Osteocyte (in vitro differentiated cells): ENCODE measurements around the gene ZNF749. TPM values are rescaled to one million over a fixed set of nuclear protein-coding genes. Genes with fewer than 3 reads are reported as not detected.

Experiments
- DNase-seq: peaks from one replicate; pipeline ENCODE4 v3.0.0; 2021; ENCODE audit warnings: mixed read lengths; ENCODE audit not compliant: unreplicated experiment; ENCODE audit errors: extremely low spot score
- H3K27ac Mint-ChIP-seq: one replicate; pipeline ENCODE4 v1.8.0; 2021; ENCODE audit warnings: mild to moderate bottlenecking, mixed read lengths; ENCODE audit not compliant: unreplicated experiment
- H3K27me3 Mint-ChIP-seq: one replicate; pipeline ENCODE4 v1.8.0; 2021; ENCODE audit warnings: mixed read lengths; ENCODE audit not compliant: unreplicated experiment
- H3K36me3 Mint-ChIP-seq: one replicate; pipeline ENCODE4 v1.8.0; 2021; ENCODE audit warnings: mixed read lengths; ENCODE audit not compliant: unreplicated experiment
- H3K4me1 Mint-ChIP-seq: one replicate; pipeline ENCODE4 v1.8.0; 2021; ENCODE audit warnings: mixed read lengths; ENCODE audit not compliant: unreplicated experiment
- H3K4me3 Mint-ChIP-seq: one replicate; pipeline ENCODE4 v1.8.0; 2021; ENCODE audit warnings: mild to moderate bottlenecking, moderate library complexity, mixed read lengths; ENCODE audit not compliant: unreplicated experiment
- H3K9me3 Mint-ChIP-seq: one replicate; pipeline ENCODE4 v1.8.0; 2021; ENCODE audit warnings: mixed read lengths; ENCODE audit not compliant: unreplicated experiment
- long read RNA-seq: library from polyadenylated mRNA; unstranded; transcript quantifications from one replicate; pipeline ENCODE4 v2.0.0, GENCODE V29; 2021
- total RNA-seq: library from RNA; stranded (reverse); gene quantifications from 2 replicates; pipeline ENCODE4 v1.2.1, GENCODE V29; 2021
- TF ChIP-seq, protein P1 (sequence below): fragments of 200-600 bp; sonication (generic); IDR thresholded peaks from 2 replicates; pipeline ENCODE4 v1.5.0; 2021; ENCODE audit warnings: antibody characterized with exemption, mild to moderate bottlenecking, moderate library complexity

Gene ZNF749
- 9.4 and 9.5 TPM in 2 replicates for total RNA-seq
- long read RNA-seq, partial matches to known transcripts = 1 of 9 reads
- long read RNA-seq, other reads (novel, unspliced or antisense) = 5 of 9 reads

DNA sequence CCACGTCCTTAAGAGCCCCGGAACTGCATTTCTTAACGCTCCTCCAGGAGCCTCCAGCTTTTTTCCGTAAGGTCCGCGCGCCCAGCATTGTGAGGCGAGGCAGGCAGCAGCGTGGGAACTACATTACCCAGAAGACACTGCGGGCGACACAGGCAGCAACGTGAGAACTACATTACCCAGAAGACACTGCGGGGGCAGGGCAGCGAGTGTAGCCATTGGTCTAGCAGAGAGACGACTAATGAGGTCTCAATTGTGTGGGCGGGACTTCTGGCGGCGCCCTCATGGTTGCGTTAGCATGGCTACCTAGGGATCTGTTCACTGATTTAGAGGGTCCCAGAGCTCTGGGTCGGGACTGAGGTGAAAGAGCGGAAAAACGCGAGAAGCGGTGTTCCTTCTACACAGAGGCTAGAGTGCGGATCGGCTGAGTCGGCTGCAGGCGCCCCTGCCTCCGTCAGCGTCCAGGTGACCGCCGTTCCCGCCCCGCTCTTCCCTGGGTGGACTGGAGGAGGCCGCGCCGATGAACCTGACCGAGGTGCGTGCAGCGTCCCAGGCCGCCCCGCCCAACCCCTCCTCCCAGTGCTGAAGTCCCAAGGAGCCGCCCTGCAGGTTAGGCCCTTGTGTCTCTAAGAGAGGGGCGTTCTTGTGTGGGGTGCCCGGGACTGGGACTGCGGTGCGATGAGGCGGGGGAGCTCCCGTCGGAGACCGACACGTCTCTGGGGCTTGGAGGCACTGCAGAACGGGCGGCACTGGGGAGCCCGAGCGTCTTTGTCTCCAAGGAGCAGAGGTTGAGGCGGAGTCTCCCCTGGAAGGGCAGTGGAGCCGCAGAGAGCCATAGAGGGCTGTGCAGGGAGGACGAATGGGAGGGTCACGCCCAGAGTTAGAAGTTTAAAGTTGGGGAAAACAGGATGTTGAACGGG lies at the start of gene ZNF749:
TSS of gene ZNF749 (plus strand) at position 264 of the 917 bp plus-strand sequence. CDS start at position 518, 254 bp downstream.
- peak; percentile 98 for DNase-seq
- H3K4me3 Mint-ChIP-seq = peak within 1 kb of the TSS; percentile 96
- TF ChIP-seq, protein P1, sequence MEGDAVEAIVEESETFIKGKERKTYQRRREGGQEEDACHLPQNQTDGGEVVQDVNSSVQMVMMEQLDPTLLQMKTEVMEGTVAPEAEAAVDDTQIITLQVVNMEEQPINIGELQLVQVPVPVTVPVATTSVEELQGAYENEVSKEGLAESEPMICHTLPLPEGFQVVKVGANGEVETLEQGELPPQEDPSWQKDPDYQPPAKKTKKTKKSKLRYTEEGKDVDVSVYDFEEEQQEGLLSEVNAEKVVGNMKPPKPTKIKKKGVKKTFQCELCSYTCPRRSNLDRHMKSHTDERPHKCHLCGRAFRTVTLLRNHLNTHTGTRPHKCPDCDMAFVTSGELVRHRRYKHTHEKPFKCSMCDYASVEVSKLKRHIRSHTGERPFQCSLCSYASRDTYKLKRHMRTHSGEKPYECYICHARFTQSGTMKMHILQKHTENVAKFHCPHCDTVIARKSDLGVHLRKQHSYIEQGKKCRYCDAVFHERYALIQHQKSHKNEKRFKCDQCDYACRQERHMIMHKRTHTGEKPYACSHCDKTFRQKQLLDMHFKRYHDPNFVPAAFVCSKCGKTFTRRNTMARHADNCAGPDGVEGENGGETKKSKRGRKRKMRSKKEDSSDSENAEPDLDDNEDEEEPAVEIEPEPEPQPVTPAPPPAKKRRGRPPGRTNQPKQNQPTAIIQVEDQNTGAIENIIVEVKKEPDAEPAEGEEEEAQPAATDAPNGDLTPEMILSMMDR = no peak
- H3K27me3 Mint-ChIP-seq = no peaks in the 10 kb centered on the region
- peaks cover 13% of the 10 kb centered on the region for H3K9me3 Mint-ChIP-seq
- peaks cover 26% of the 10 kb centered on the region for H3K36me3 Mint-ChIP-seq
- H3K27ac Mint-ChIP-seq = peak within 1 kb of the TSS; percentile 79
- H3K4me1 Mint-ChIP-seq = peaks cover 20% of the 10 kb centered on the region

DNA sequence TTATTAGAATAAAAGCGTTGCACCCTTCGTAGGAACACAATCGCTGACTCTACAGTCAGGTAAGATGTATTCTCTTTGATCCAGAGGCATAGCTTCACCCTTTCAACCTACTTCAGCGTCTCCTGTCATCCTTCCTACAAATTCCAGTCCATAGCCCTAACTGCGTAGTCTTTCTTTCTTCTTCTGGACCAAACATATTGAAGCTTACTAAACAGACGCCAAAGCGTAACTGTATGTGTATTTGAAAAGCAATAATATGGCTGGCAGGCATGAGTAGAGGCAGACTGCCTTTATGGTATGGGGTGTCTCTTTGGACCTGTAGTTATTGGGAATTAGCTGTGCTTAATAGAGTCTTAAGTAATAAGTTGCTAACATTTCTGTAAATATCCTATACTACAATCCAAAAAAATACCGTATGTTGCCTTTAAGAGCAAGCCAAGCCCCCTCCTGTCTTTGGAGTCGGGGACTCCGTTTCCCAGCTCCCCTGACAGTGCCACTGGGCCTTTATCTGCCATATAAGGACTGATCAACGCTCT lies 45.9 kb upstream of the ZNF749 start:
- Mint-ChIP-seq H3K4me3 (peak overlapping the region; percentile 97), H3K27me3 (no peaks in the 10 kb centered on the region), H3K9me3 (peaks cover 2% of the 10 kb centered on the region), H3K36me3 (peaks cover 12% of the 10 kb centered on the region), H3K4me1 (peaks cover 20% of the 10 kb centered on the region), H3K27ac (peak overlapping the region; percentile 97)
- TF ChIP-seq, protein P1 = no peak
- DNase-seq = no peak

DNA sequence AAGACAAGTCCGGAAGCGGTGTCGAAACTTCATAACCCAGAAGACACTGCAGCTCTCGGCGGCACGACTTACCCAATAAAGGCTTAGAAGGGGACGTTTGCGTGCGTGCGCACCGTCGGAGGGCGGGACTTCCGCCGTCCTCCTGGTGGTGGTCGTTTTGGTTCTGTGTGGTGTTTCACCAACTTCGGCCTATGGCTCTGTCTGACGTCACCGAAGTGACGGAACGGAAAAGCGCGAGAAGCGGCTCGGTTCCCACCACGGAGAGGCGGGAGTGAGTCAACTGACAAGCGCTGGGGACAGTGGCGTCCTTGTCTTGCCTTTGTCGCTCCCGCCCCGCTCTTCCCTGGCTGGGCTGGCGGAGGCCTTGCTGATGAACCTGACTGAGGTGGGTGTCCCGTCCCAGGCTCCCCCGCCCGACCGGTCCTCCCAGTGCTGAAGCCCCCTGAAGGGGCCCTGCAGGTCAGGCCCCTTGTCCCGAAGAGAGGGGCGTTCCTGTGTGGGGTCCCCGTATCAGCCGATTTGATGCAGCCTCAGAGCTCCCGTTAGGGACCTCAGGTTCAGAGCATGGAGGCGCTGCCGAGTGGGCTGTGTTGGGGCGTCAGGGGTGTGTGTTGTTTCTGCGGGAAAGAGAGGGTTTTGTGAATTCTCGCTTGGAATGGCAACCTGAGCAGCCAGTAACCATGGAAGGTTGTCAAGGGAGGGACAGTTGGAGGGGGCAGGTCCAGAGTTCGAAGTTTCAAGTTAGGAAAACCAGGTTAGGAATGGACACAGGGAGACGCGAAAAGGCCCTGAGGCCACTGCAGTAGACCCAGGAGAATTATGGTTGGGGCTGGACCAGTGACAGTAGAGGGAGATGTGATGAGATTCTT lies 45.2 kb upstream of the ZNF749 start, which contains the start of gene ZNF548:
TSS of gene ZNF548 (plus strand) at position 125 of the 869 bp plus-strand sequence. CDS start at position 371, 246 bp downstream.
- Mint-ChIP-seq H3K4me1 (peaks cover 20% of the 10 kb centered on the region), H3K36me3 (peaks cover 18% of the 10 kb centered on the region), H3K27ac (peak within 1 kb of the TSS; percentile 97), H3K9me3 (peaks cover 7% of the 10 kb centered on the region), H3K4me3 (peak within 1 kb of the TSS; percentile 97), H3K27me3 (no peaks in the 10 kb centered on the region)
- peak; percentile 98 for DNase-seq
- TF ChIP-seq, protein P1 = peak; percentile 32

DNA sequence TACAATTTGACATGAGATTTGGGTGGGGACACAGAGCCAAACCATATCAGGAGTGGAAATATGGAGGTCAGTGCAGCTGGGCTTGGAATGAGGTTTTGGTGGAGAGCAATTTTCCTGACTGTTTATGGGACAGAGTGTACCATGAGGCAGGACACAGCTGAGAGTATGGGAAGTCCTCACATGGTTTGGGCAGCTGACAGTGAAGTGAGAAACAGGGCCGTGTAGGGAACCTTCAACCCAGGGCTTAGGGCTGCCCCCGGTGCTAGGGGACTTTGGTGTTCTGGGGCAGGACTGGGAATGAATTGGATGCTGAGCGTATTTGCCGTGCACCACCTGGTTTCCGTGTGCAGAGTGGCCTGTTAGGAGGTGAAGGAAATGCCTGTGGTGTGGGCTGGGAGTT lies 39.4 kb upstream of the ZNF749 start:
- TF ChIP-seq, protein P1 = no peak
- Mint-ChIP-seq H3K27me3 (no peaks in the 10 kb centered on the region), H3K4me3 (no peak overlapping the region), H3K4me1 (peaks cover 9% of the 10 kb centered on the region), H3K9me3 (peaks cover 49% of the 10 kb centered on the region), H3K27ac (no peak overlapping the region), H3K36me3 (peaks cover 71% of the 10 kb centered on the region)
- peak; percentile 62 for DNase-seq
